Neural cell (in vitro differentiated cells): ENCODE data around the gene COL13A1. TPM values are rescaled to one million over a fixed set of nuclear protein-coding genes. Genes with fewer than 3 reads are reported as not detected.

Experiments
- H2AFZ ChIP-seq: fragments of 200-600, 300-800 bp; sonication (generic), shearing (Covaris generic); 2 replicates; pipeline ENCODE4 v1.6.0; 2014; ENCODE audit warnings: low read depth, mild to moderate bottlenecking, antibody characterized with exemption, low read length, moderate library complexity
- H3F3A ChIP-seq: fragments of 200-600 bp; shearing (Covaris generic); 2 replicates; pipeline ENCODE4 v1.6.1; 2016; ENCODE audit warnings: mild to moderate bottlenecking, moderate library complexity, mixed read lengths, antibody characterized with exemption, low read length; ENCODE audit not compliant: insufficient read depth, poor library complexity, severe bottlenecking
- H3K27ac ChIP-seq: fragments of 200-600, 300-800 bp; sonication (generic), shearing (Covaris generic); 2 replicates; pipeline ENCODE4 v1.5.1; 2014; ENCODE audit warnings: mild to moderate bottlenecking, low read length, moderate library complexity
- H3K27me3 ChIP-seq: fragments of 300-800, 200-600 bp; sonication (generic), shearing (Covaris generic); 2 replicates; pipeline ENCODE4 v1.6.0; 2014; ENCODE audit warnings: mild to moderate bottlenecking, low read depth, low read length, moderate library complexity; ENCODE audit not compliant: insufficient read depth
- H3K36me3 ChIP-seq: fragments of 300-800, 200-600 bp; sonication (generic), shearing (Covaris generic); 2 replicates; pipeline ENCODE4 v1.5.1; 2014; ENCODE audit warnings: mild to moderate bottlenecking, antibody characterized with exemption, low read length, moderate library complexity; ENCODE audit not compliant: insufficient read depth
- H3K4me2 ChIP-seq: fragments of 300-800, 200-600 bp; sonication (generic), shearing (Covaris generic); 2 replicates; pipeline ENCODE4 v1.6.0; 2014; ENCODE audit warnings: mild to moderate bottlenecking, low read length
- H3K4me3 ChIP-seq: fragments of 300-800, 200-600 bp; sonication (generic), shearing (Covaris generic); 2 replicates; pipeline ENCODE4 v1.5.1; 2014; ENCODE audit warnings: mild to moderate bottlenecking, low read length, moderate library complexity
- H3K79me2 ChIP-seq: fragments of 200-600 bp; shearing (Covaris generic); replicated peaks from 2 replicates; pipeline ENCODE4 v1.6.0; 2014; ENCODE audit warnings: mild to moderate bottlenecking, low read length, moderate library complexity; ENCODE audit not compliant: insufficient read depth
- H3K9ac ChIP-seq: fragments of 300-800, 200-600 bp; sonication (generic), shearing (Covaris generic); 2 replicates; pipeline ENCODE4 v1.6.1; 2016; ENCODE audit warnings: mild to moderate bottlenecking, low read length, mixed read lengths
- H3K9me2 ChIP-seq: fragments of 200-600 bp; shearing (Covaris generic); 2 replicates; pipeline ENCODE4 v1.6.1; 2016; ENCODE audit warnings: mild to moderate bottlenecking, low read length, mixed read lengths; ENCODE audit not compliant: insufficient read depth
- H3K9me3 ChIP-seq: fragments of 200-600, 300-800 bp; sonication (generic), shearing (Covaris generic); 2 replicates; pipeline ENCODE4 v1.6.1; 2016; ENCODE audit warnings: mild to moderate bottlenecking, mixed run types, low read length, moderate library complexity, mixed read lengths
- H4K20me1 ChIP-seq: fragments of 200-600 bp; shearing (Covaris generic); 2 replicates; pipeline ENCODE4 v1.6.1; 2016; ENCODE audit warnings: mild to moderate bottlenecking, mixed run types; ENCODE audit not compliant: insufficient read depth
- CTCF ChIP-seq: fragments of 450-650 bp; IDR thresholded peaks from 2 replicates; pipeline ENCODE4 v1.5.1; 2014; ENCODE audit warnings: antibody characterized with exemption, mild to moderate bottlenecking, moderate library complexity; ENCODE audit not compliant: poor library complexity, severe bottlenecking
- EP300 ChIP-seq: fragments of 450-650 bp; conservative IDR thresholded peaks from 2 replicates; pipeline ENCODE4 v1.6.1; 2014; ENCODE audit warnings: antibody characterized with exemption, mild to moderate bottlenecking, moderate library complexity; ENCODE audit not compliant: poor library complexity, severe bottlenecking
- EZH2 ChIP-seq: fragments of 200-600, 300-800 bp; shearing (Covaris generic), sonication (generic); IDR thresholded peaks from 2 replicates; pipeline ENCODE4 v1.6.1; 2014; ENCODE audit warnings: antibody characterized with exemption, low read length, borderline replicate concordance, mild to moderate bottlenecking; ENCODE audit not compliant: insufficient read depth, poor library complexity, severe bottlenecking
- MXI1 ChIP-seq: fragments of 450-650 bp; conservative IDR thresholded peaks from 2 replicates; pipeline ENCODE4 v1.6.1; 2014; ENCODE audit warnings: antibody characterized with exemption, mild to moderate bottlenecking; ENCODE audit not compliant: poor library complexity, severe bottlenecking
- POLR2AphosphoS5 ChIP-seq: IDR thresholded peaks from 2 replicates; pipeline ENCODE4 v1.6.1; 2012
- RAD21 ChIP-seq: fragments of 450-650 bp; conservative IDR thresholded peaks from 2 replicates; pipeline ENCODE4 v1.6.1; 2014; ENCODE audit warnings: antibody characterized with exemption, mild to moderate bottlenecking, moderate library complexity
- REST ChIP-seq: IDR thresholded peaks from 2 replicates; pipeline ENCODE4 v1.6.1; 2012; ENCODE audit warnings: borderline replicate concordance
- SMC3 ChIP-seq: fragments of 450-650 bp; conservative IDR thresholded peaks from 2 replicates; pipeline ENCODE4 v1.6.1; 2014; ENCODE audit warnings: antibody characterized with exemption, mild to moderate bottlenecking, moderate library complexity; ENCODE audit not compliant: poor library complexity
- TAF1 ChIP-seq: IDR thresholded peaks from 2 replicates; pipeline ENCODE4 v1.6.1; 2012; ENCODE audit warnings: low read depth
- polyA plus RNA-seq: library from polyadenylated mRNA; depleted of rRNA; stranded (reverse); fragments of >200 nt; gene quantifications from 2 replicates; pipeline ENCODE4 v1.2.3, GENCODE V29; 2014

Gene COL13A1
- polyA plus RNA-seq, 1 donor from 2014 or later: 4.7 TPM

- Histone ChIP-seq H3K4me3 (no peak overlapping the region), H3F3A (no peaks in the 10 kb centered on the region), H3K9me2 (no peaks in the 10 kb centered on the region), H3K27me3 (no peaks in the 10 kb centered on the region), H3K36me3 (no peaks in the 10 kb centered on the region), H3K27ac (no peak overlapping the region), H4K20me1 (no peaks in the 10 kb centered on the region), H2AFZ (no peak overlapping the region), H3K9me3 (no peaks in the 10 kb centered on the region), H3K9ac (no peak overlapping the region), H3K4me2 (no peak overlapping the region), H3K79me2 (no peaks in the 10 kb centered on the region)
- TF ChIP-seq EZH2: no peak
- TF ChIP-seq MXI1: no peak
- TF ChIP-seq POLR2AphosphoS5: no peak
- no peak for TF ChIP-seq RAD21
- no peak for TF ChIP-seq SMC3
- TF ChIP-seq CTCF: no peak
- TF ChIP-seq TAF1: no peak
- no peak for TF ChIP-seq REST
- TF ChIP-seq EP300: no peak
Observed at GRCh38 chr10:69813632-69814031, 11.9 kb downstream of the COL13A1 start.

- Histone ChIP-seq H3K9ac (no peak overlapping the region), H3K27me3 (no peaks in the 10 kb centered on the region), H3K4me3 (no peak overlapping the region), H3K79me2 (no peaks in the 10 kb centered on the region), H3K36me3 (no peaks in the 10 kb centered on the region), H3F3A (no peaks in the 10 kb centered on the region), H2AFZ (no peak overlapping the region), H3K4me2 (no peak overlapping the region), H3K9me2 (no peaks in the 10 kb centered on the region), H3K9me3 (no peaks in the 10 kb centered on the region), H4K20me1 (no peaks in the 10 kb centered on the region), H3K27ac (no peak overlapping the region)
- no peak for TF ChIP-seq MXI1
- no peak for TF ChIP-seq EP300
- TF ChIP-seq POLR2AphosphoS5: no peak
- no peak for TF ChIP-seq RAD21
- TF ChIP-seq TAF1: no peak
- TF ChIP-seq REST: no peak
- TF ChIP-seq EZH2: no peak
- no peak for TF ChIP-seq SMC3
- no peak for TF ChIP-seq CTCF
Observed at GRCh38 chr10:69814251-69814650, 12.5 kb downstream of the COL13A1 start.
